Body of pancreas (tissue), 4 donors: ENCODE results near the gene SRPK3.

Experiments used
- POLR2A ChIP-seq, 3 donors: fragments of 450-650 bp; IDR thresholded peaks; one replicate each; pipeline ENCODE4 v1.6.1; 2016; ENCODE audit warnings: antibody characterized with exemption in 3 of 3, mild to moderate bottlenecking in 2 of 3
- TF ChIP-seq, protein P1 (sequence below), 7 experiments: fragments of 450-650 bp in 4 of 7; fragments of 200-600 bp in 3 of 7; sonication (generic) in 3 of 7; IDR thresholded peaks; one replicate each; pipeline ENCODE4 v1.5.1; 2016 to 2019; ENCODE audit warnings: antibody characterized with exemption in 7 of 7

DNA sequence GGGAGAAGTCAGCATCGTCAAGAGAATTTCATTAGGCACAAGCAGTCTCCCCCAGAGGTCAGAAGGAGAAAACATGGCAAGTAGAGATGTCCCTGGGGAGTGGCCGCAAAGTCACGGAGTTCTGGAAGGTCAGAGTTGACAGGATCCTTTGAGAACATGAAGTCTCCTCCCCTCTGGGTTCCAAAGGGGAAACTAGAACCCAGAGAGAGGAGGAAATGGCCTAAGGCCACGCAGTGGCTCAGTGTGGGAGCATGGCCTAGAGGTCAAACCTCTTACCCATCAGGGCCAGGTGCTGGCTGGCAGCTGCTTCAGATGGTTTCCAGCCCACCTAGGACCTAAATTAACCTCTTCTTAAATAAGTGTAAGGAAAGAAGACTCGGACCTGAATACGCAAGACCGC lies 12.4 kb downstream of the SRPK3 start:
- TF ChIP-seq, protein P1, sequence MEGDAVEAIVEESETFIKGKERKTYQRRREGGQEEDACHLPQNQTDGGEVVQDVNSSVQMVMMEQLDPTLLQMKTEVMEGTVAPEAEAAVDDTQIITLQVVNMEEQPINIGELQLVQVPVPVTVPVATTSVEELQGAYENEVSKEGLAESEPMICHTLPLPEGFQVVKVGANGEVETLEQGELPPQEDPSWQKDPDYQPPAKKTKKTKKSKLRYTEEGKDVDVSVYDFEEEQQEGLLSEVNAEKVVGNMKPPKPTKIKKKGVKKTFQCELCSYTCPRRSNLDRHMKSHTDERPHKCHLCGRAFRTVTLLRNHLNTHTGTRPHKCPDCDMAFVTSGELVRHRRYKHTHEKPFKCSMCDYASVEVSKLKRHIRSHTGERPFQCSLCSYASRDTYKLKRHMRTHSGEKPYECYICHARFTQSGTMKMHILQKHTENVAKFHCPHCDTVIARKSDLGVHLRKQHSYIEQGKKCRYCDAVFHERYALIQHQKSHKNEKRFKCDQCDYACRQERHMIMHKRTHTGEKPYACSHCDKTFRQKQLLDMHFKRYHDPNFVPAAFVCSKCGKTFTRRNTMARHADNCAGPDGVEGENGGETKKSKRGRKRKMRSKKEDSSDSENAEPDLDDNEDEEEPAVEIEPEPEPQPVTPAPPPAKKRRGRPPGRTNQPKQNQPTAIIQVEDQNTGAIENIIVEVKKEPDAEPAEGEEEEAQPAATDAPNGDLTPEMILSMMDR (IDR thresholded peaks at IDR 0.05) = no peak
- TF ChIP-seq POLR2A (IDR thresholded peaks at IDR 0.05) = no peak
